HG02642 (cell line): ENCODE results near the gene AGPAT2.

ENCODE experiments used
- ATAC-seq: cut with Tn5 transposase; IDR thresholded peaks from one replicate; pipeline ENCODE4 v1.9.1; 2021; ENCODE audit warnings: mild to moderate bottlenecking; ENCODE audit not compliant: unreplicated experiment, poor library complexity

Gene AGPAT2

DNA sequence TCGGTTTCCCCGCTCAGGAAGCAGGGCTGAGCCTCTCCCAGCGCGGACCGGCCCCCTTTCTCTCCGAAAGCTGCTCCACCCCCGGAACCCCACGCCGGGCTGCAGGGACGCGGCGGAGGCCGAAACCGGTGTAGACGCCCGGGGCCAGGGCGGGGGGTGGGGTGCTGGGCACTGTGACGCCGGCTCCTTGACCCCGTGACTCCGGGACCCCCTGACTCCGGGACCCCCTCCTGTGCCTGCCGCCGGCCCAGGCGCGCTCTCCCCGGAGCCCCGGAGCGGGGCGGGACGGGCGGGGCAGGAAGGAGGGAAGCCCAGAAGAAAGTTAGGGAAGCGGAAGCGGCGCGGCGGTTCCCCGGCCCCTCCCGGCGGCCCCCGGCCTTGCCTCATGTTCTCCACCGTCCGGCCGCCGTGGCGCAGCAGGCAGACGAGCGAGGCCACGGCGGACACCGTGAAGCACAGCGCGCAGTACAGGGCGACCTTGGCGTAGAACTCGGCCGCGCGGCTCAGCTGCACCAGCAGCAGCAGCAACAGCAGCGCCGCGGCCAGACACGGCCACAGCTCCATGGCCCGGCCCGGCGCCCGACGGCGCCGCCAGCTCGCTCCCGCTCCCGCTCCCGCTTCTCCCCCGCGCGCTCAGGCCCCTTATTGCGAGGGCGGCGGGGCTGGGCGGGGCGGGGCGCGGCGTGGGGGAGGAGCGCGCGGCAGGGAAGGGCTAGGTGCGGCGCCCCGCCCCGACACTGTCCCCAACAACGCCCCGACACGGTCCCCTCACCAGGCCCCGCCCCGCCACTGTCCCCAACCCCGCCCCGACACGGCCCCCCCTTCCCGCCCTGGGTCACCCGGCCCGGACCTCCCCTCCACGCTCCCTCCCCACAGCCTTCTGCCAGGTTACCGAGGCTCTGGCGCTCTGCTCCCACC lies at the start of gene AGPAT2:
TSS of gene AGPAT2 (minus strand) at position 664 of the 918 bp plus-strand sequence. CDS start at position 564, 100 bp downstream.
- ATAC-seq, result peak; percentile 67

DNA sequence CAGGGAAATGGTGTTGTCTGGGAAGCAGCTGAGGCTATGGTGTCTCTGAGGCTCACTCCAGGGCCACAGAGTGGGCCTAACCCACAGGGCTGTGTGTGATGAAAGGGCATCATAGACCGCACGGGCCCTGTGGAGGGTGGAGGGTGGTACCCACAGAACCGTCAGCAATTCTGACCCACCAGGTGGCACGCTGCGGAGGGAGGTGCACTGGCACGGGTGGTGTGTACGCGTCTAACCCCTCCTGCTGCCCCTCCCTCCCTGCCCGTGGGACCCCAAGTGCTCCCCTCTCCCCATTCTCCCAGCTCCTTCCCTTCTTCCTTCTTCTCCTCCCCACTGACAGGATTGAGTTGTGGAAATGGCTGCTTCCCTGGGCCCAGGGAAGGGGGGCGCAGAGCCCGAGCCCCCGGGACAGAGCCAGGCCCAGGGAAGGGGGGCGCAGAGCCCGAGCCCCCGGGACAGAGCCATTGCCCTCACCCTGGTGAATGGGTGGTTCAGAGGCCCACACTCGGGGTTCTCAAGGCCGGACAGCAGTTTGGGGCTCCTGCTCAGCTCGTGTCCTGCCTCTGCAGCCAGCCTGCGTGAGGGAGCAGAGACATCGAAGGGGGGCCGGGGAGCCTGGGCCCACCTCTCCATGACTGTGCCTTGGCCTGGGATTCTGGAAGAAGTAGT lies 48.7 kb upstream of the AGPAT2 start:
- ATAC-seq, result no peak

DNA sequence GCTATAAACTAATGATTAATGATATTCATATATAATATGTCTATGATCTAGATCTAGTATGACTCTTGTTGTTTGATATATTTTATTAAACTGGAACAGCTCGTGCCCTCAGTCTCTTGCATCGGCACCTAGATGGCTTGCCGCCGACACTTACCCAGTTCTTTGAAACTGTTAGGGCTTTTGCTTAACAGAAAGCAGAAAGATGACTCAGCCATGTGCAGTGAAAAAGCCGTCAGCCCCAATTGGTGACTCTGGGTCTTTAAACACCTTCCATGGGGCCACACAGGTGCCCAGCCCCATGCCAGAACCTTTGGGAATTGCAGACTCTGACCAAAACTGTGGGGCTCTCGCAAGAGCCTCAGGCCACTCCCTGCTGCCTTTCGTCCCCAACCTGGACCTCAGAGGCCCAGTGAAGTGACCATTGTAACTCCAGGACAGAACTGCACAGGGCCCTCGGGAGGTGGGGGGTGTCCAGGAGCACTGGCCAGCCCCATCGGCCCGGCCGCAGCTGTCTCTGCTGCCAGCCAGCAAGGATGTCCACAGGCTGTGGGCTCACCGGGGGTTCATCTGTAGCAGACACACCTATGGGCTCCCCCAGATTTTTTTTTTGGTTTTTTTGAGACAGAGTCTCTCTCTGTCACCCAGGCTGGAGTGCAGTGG lies 47.7 kb upstream of the AGPAT2 start:
- no peak for ATAC-seq

DNA sequence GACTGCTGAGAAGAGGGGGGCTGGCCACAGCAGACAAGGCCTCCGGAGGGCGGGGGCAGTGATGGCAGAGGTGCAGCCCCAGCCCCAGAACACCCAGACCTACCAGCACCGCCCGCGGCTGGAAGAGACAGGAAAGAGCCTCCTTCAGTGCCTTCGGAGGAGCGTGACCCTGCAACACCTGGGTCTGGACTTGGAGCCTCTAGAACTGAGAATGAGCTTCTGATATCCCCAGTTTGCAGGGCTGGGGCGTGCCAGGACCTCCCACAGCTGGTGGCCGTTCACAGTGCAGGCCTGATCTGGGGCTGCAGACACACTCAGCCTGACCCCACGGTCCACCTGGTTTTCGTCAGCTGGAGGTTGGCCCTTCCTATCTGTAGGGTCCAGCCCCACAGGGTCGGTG lies 46.4 kb upstream of the AGPAT2 start:
- no peak for ATAC-seq

DNA sequence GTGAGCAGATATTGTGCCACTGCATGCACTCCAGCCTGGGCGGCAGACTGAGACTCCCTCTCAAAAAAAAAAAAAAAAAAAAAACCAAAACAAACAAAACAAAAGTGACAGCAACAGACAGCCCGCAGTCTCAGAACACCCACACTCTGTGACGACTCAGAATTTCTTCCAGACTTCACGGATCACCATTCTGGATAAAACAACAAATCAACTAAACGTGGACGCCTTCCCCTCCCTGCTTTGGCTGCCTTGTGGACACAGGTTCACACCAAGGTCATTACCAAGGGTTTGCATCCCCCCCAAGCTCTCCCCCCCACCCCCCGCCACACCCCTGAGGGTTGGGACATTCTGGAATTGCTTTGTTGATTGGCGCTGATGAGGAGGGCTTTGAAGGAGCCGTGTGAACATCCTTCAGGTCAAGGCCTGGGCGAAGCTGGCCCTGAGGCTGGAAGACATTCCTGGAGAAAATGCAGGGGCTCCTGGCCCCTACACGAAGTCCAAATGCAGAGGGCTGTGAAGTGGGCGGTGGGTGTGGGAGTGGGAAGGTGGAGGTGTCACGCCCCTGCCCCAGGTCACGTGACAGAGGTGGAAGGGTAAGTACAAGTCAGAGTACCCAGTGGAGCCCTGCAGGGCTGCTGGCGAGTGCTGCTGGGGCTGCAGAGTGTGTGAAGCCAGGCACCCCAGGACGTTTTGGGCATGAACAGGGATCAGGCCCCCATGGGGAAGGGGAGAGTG lies 45.4 kb upstream of the AGPAT2 start:
- ATAC-seq, result no peak

DNA sequence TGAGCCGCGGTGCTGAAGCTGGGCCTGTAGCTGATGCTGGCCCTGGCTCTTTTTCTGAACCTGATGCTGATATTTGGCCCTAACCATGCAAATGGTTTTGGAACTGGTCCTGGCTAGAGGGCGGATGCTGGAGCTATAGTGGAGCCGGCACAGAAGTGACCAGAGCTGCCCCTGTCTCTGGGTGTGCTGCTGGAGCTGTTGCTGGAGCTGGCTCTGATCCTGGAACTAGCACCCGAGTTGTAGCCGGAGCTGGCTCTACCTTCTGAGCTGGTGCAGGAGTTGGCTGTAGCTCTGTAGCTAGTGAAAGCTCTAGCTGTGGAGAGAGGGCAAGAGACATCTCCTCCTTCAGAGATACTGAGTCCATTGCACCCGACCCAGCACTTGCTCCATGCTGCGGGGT lies 42.7 kb upstream of the AGPAT2 start:
- no peak for ATAC-seq

DNA sequence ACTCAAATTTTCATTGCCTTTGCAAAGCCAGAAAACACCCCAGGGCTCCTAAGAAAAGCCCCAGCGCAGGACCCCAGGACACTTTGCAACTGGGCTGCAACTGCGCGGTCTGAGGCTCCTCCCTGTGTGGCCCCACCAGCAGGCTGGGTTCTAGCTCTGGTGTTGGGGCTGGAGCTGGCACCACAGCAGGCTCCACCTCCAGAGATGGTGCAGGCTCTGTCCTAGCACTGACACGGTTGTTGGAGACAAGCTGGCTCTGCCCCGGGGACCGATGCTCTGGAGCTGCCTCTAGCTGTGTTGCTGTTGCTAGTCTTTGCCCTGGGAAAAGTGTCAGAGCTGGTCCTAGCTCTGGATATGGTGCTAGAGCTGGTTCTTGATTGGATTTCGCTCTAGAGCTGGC lies 41.9 kb upstream of the AGPAT2 start:
- no peak for ATAC-seq

DNA sequence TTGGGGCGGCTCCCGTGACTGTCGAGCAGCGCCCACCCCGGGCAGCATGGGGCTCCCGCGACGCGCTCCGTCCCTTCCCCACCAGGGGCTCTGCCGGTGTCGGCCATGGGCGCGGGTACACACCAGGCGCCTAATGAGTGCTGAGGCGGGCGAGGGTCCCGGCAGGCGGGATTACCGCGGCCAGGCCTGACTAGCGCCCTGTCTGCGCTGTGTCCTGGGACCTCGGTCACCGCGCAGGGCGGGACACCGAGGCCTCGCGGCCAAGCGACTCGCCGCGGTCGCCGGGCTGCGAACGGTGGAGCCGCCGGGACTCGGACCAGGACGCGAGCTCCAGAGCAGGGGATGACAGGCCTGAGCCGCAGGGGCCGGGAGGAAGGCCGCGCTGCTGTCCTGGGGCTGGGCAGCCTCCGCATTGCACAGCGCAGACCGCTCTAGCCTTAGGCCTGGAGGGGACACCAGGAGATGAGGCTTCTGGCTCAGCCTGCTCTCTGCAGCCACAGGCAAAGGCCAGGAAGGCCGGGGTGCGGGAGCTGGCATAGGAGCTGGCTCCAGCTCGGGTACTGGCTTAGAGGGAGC lies 41.4 kb upstream of the AGPAT2 start:
- ATAC-seq, result peak; percentile 20

DNA sequence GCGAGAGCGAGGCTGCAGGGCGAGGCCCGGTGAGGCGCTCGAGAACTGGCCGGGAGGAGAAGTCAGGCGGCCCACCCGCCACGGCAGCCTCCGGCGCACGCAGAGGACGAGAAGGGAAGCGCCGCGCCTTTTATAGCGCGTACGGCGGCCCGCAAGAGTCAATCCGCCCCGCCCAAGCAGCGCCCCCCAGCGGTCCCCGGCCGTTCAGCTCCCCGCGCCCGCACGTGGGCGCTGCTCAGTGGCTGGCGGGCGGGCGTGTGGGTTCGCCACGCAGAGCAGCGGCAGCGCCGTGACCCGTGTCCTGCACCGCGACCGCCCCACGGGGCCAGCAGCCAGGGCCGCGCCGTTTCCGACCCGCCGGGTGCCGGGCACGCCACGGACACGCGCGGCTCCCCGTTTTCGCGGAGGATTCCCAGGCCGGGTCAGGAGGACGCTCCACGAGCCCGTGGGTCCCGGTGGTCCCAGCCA lies 40.9 kb upstream of the AGPAT2 start:
- peak; percentile 70 for ATAC-seq

DNA sequence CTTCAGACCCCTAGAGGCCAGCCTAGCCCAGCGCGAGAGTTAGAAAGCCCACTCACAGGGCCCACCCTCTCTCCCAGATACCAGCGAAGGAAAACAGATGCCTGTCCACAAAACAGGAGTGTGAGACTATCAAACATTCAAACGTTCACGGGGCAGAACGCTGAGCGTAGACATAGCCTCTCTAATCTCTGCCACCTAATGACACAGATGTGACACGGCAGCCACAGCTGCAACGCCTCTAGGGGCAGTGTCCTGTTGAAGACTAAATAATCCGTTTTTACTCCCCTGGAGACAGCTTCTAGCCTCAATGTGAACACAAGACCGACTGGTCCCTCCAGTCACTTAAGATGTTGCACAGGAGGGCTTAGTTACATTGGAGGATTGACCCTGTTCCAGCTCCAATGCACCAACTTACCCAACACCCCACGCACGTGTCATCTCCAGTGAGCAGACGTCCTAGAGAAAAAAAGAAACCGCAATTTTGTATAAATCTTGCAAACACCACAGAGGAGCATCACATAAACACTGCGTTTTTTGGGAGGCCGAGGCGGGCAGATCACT lies 39.5 kb upstream of the AGPAT2 start:
- ATAC-seq, result no peak

DNA sequence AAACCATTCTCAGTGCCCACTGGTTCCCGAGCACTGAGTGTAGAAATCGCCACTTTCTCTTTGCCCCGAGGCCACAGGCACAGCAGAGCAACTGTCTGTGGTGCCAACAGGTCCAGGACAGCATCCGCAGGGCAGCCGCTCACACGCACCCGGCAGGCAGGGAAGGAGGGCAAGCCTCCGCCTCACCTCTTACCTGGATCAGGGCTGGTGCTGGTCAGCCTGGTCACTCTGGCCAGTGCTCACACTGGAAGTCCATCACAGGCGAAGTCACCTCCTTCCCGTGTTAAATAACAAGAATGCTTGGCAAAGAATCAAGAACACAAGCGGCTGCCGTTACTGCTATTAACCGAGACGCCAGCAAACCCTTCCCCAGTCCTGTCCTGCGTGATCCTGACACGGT lies 38.9 kb upstream of the AGPAT2 start:
- ATAC-seq, result no peak

DNA sequence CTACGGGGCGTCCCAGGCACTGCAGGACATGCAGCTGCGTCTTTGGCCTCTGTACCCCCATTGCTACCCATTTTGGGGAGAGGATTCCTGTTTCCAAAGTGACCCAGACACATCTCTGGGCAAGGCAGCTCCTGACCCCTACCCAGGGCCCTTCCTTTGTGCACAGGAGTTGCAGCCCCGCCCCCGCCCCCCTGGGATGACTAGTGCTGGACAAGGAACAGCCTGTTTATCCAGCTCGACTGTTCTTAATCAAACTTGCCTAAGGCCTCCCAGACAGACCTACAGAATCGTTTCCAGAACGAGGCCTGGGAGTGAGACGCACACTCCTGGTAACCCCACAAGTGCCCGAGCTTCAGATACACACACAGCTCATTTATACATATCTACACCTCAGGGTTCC lies 38.4 kb upstream of the AGPAT2 start:
- no peak for ATAC-seq

DNA sequence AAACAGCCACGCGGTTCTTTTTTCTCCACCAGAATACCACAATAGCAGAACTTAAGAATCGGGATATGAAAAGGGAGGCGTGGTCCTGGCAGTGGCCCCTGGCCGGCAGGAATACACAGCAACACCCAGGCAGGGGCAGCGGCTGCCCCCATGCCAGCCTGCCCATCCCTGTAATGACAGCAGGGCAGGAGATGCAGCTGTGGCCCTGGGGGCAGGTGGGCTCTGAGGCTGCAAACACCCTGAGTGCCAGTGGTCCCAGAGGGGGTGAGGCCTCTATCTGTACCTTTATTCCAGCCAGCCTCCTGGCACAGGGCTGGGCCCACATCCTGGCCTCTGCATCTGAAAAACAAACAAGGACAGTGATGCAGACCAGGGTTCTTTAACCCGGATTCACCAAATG lies 37.5 kb upstream of the AGPAT2 start:
- no peak for ATAC-seq

DNA sequence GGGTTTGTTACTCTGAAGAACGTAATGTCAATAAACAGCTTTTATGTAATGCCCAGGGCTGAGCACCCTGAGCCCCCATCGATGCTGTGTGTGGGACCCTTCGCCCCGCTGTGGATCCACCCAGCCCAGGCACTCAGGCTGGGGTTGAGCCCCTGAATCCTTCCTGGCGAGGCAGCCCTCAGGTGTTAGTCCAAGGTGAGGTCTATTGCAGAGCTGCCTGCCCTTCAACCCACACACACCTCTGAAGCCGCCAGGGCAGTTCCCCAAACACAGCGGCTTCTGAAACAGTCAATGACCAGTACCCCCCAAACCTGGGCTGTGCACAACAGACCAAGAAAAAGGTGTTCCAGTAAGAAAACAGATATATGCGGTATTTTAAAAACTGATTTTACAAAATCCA lies 36.7 kb upstream of the AGPAT2 start:
- no peak for ATAC-seq

DNA sequence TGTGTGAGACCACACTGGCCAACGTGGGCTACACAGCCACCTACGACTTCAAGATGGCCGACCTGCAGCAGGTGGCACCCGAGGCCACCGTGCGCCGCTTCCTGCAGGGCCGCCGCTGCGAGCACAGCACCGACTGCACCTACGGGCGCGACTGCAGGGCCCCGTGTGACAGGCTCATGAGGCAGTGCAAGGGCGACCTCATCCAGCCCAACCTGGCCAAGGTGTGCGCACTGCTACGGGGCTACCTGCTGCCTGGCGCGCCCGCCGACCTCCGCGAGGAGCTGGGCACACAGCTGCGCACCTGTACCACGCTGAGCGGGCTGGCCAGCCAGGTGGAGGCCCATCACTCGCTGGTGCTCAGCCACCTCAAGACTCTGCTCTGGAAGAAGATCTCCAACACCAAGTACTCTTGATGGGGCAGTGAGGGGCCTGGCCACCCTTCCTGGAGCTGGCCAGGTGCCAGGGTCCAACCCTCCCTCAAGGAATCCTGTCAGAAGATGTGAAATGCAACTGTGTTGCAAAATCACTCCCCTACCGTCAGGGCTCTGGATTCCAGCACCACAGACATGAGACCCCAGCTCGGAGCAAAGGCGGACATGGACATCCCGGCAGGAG lies 36.2 kb upstream of the AGPAT2 start:
- no peak for ATAC-seq

DNA sequence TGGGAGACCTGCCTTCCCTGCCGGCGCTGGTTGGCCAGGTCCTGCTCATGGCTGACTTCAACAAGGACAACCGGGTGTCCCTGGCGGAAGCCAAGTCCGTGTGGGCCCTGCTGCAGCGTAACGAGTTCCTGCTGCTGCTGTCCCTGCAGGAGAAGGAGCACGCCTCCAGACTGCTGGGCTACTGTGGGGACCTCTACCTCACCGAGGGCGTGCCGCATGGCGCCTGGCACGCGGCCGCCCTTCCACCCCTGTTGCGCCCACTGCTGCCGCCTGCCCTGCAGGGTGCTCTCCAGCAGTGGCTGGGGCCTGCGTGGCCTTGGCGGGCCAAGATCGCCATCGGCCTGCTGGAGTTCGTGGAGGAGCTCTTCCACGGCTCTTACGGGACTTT lies 35.7 kb upstream of the AGPAT2 start:
- no peak for ATAC-seq

DNA sequence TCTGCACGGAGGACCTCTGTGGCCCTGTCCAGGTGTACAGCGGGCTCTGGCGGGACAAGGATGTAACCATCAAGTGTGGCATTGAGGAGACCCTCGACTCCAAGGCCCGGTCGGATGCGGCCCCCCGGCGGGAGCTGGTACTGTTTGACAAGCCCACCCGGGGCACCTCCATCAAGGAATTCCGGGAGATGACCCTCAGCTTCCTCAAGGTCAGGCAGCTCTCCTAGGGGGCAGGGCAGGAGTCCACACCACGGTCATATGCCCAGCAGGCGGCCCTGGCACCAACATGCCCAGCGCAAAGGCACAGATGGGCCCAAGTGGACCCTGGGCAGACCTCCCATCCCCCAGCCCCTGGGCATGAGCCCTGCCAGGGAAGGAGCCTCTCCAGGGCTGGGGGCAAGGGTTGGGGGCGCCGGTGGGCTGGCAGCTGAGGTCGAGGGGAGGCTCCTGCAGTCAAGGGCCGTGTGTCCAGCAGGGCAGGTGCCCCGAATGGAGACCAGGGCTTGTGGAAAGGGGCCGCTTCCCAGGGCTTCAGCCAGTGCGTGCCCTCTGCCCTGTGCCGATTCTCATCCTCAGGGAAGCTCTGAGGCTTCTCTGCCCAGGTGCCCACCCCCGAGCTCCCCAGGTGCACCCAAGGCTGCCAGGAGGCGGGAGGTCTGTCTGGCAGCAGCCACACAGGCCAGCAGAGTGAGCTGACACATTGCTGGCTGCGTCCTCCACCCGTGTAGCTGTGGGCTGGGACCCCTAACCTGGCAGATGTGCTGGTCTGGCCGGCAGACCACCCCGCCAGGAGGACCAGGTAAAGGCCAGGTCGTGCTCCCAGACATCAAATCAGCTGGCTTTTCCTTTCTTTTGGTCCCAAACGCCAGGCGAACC lies 35.1 kb upstream of the AGPAT2 start:
- no peak for ATAC-seq

DNA sequence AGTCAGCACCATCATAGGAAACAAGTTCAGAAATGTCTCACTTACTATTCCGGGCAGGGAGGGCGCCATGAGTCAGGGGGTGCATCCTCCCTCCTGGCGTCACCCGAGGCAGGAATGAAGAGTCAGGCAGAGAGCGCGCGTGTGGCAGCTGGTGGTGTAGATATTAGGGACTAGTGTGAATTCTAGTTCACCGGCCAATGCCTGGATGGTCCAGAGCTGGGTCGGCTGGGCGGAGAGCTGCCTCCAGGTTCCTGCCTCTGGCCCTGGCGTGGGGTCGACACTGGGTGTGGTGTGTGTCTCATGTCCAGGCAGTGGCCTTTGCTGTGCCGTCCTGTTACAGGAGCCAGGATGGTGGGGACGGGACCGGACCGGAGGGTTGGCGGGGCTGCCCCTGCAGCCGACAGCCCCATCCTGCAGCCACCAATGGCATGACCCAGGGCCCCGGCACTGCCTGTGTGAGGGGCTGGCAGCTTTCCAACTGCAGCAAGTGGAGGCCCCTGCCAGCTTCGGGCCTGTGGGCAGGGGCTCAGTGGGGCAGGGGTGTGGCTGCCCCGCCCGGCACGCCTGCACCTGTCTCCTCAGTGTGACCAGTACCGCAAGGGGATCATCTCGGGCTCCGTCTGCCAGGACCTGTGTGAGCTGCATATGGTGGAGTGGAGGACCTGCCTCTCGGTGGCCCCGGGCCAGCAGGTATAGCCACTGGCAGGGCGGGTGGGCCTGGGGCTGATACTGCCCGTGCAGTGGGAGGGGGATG lies 34.3 kb upstream of the AGPAT2 start:
- no peak for ATAC-seq
